Measurements from ENCODE around the gene GAD2.

DNA sequence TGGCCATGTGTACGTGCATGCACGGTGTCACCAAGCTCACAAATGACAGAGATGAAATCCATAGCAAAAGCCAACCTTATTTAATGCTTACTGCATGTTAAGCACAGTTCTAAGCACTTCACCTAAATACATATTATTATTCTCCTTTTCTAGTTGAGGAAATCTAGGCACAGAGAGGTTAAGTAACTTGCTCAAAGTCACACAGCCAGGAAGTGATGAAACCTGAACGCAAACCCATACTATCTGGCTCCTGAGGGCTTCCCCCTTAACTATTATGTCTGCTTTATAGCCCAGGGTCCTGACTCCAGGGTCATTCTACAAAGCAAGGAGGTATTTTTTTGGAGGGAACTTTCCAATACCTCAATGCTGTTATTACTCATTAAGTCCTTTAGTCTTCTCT, 61.7 kb downstream of the GAD2 start:
- TF ChIP-seq CTCF (IDR thresholded peaks at IDR 0.05) (no peak), POLR2A (IDR thresholded peaks at IDR 0.05) (no peak)
